IPS-18a (cell line): ENCODE results near the gene JMJD1C.
"Not testable (repeated sequence)": the region's sequence is repeated elsewhere in the genome, so short reads cannot be mapped to it uniquely, and the experiment has no call there.

Source experiments
- H3K27ac ChIP-seq: one replicate; pipeline ENCODE4 v1.5.1; 2013; ENCODE audit warnings: low read length
- H3K27me3 ChIP-seq: one replicate; pipeline ENCODE4 v1.6.1; 2013; ENCODE audit warnings: mild to moderate bottlenecking, low read length; ENCODE audit not compliant: control insufficient read depth, insufficient read depth
- H3K36me3 ChIP-seq: one replicate; pipeline ENCODE4 v1.6.1; 2013; ENCODE audit warnings: low read depth, low read length; ENCODE audit not compliant: control insufficient read depth
- H3K4me1 ChIP-seq: one replicate; pipeline ENCODE4 v1.6.1; 2013; ENCODE audit warnings: low read depth, low read length; ENCODE audit not compliant: control insufficient read depth
- H3K4me3 ChIP-seq: one replicate; pipeline ENCODE4 v1.5.1; 2013; ENCODE audit warnings: low read length
- H3K9ac ChIP-seq: one replicate; pipeline ENCODE4 v1.6.1; 2013; ENCODE audit warnings: mild to moderate bottlenecking, low read length, moderate library complexity
- H3K9me3 ChIP-seq: one replicate; pipeline ENCODE4 v1.6.1; 2013; ENCODE audit warnings: low read depth, low read length; ENCODE audit not compliant: control insufficient read depth

Gene JMJD1C

DNA sequence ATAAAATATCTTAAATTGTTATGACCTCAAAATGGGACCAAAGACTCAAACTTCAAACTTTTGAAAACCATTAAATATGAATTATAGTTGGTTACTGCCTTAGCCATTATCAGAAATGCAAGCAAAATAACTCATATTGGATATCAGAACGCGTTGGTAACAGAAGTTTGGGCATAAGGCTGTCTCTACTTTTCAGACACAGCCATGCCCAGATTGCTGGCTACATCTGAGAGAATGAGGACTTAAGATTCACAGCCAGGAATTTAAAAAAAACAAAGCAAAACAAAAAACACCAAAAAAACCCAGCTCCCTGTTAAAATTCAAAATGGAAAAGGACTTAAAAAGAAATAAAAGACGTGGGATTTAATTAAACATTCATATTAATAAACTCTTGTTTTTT lies 161.6 kb downstream of the JMJD1C start:
- no peaks in the 10 kb centered on the region for H3K27me3 ChIP-seq
- no peak overlapping the region for H3K4me3 ChIP-seq
- H3K9me3 ChIP-seq = no peaks in the 10 kb centered on the region
- H3K4me1 ChIP-seq = no peaks in the 10 kb centered on the region
- H3K36me3 ChIP-seq = no peaks in the 10 kb centered on the region
- H3K27ac ChIP-seq = no peak overlapping the region
- H3K9ac ChIP-seq = no peak overlapping the region

DNA sequence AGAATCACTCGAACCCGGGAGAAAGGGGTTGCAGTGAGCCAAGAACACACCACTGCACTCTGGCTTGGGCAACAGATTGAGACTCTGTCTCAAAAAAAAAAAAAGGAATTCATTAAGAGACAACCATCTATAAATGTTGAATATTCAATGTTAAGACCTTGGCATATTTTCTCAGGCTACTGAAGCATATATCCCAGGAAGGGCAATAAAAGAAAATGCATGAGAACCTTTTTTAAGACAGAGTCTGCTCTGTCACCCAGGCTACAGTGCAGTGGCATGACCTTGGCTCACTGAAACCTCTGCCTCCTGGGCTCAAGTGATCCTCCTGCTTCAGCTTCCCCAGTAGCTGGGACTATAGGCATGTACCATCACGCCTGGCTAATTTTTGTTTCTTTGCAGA lies 165.0 kb downstream of the JMJD1C start:
- H3K9me3 ChIP-seq = no peaks in the 10 kb centered on the region
- no peaks in the 10 kb centered on the region for H3K36me3 ChIP-seq
- H3K27ac ChIP-seq = no peak overlapping the region
- H3K4me1 ChIP-seq = no peaks in the 10 kb centered on the region
- H3K9ac ChIP-seq = no peak overlapping the region
- H3K4me3 ChIP-seq = no peak overlapping the region
- H3K27me3 ChIP-seq = no peaks in the 10 kb centered on the region

DNA sequence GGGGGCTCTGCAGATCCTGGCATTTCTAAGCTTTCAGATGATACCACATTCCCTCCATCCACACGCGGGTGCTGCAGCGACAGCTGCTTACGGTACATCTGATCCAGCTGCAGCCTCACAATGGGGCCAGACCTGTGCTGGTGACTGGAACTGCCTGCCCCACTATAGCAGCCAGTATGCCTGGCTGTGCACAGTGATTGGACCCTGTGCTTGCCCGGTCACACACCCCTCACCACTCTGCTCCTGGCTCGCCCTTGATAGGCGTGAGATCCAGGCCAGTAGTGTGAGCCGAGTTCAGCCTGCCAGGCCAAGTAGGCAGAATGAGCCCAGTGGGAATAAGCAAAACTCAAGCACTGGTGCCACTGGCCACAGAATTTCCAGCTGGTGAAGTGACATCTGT lies 167.8 kb downstream of the JMJD1C start:
- Histone ChIP-seq H3K36me3 (no peaks in the 10 kb centered on the region), H3K27me3 (no peaks in the 10 kb centered on the region), H3K4me3 (no peak overlapping the region), H3K27ac (no peak overlapping the region), H3K9ac (no peak overlapping the region), H3K9me3 (no peaks in the 10 kb centered on the region), H3K4me1 (no peaks in the 10 kb centered on the region)

DNA sequence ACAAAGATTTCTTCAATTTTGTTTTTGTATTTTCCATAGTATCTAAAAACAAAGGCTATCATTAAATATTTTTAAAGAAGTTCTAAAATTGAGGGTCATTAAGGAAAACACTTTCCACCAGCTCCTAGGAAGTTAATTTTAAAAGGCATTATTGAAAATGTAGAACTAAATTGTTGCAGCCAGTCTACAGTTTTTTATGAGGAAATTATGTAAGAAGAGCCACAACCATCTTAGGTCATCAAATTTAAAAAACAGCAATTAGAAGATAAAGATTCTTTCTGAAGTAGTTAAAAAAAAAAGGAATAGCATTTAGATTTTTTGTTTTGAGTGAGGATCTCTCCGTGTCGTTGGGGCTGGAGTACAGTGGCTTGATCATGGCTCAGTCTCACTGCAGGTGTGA lies 171.0 kb downstream of the JMJD1C start:
- Histone ChIP-seq H3K27me3 (no peaks in the 10 kb centered on the region), H3K27ac (no peak overlapping the region), H3K4me3 (no peak overlapping the region), H3K36me3 (no peaks in the 10 kb centered on the region), H3K9me3 (no peaks in the 10 kb centered on the region), H3K9ac (no peak overlapping the region), H3K4me1 (no peaks in the 10 kb centered on the region)

DNA sequence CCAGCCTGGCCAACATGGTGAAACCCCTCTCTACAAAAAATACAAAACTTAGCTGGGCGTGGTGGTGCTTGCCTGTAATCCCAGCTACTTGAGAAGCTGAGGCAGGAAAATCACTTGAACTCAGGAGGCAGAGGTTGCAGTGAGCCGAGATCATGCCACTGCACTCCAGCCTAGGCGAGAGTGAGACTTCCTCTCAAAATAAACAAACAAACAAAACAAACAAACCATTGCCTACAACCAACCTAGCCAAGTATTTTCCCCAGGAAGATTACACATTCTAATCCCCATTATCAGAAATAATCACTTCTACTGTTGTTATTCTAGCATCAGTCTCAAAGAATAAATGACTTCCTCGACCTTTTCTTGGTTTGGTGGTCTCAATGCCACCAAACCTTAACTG lies 172.9 kb downstream of the JMJD1C start:
- not testable (repeated sequence) for H3K27ac ChIP-seq, H3K36me3 ChIP-seq, H3K4me1 ChIP-seq

DNA sequence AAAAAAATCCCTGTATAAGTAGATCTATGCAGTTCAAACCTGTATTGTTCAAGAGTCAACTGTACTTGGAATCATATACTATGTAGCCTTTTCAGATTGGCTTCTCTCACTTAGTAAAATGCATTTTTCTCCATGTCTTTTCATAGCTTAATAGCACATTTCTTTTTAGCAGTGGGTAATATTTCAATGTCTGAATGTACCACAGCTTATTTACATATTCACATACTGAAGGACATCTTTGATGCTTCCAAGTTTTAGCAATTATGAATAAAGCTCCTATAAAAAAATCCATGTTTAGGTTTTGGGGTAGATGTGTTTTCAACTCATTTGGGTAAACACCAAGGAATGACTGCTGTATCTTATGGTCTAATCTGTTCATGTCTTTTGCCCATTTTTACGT lies 177.6 kb downstream of the JMJD1C start:
- H3K27ac ChIP-seq = no peak overlapping the region
- H3K9me3 ChIP-seq = no peaks in the 10 kb centered on the region
- no peaks in the 10 kb centered on the region for H3K27me3 ChIP-seq
- H3K4me3 ChIP-seq = no peak overlapping the region
- no peaks in the 10 kb centered on the region for H3K4me1 ChIP-seq
- no peaks in the 10 kb centered on the region for H3K36me3 ChIP-seq
- no peak overlapping the region for H3K9ac ChIP-seq

More for the DNA sequence above, 172.9 kb downstream of the JMJD1C start:
- H3K9me3 ChIP-seq, H3K9ac ChIP-seq, H3K4me3 ChIP-seq, H3K27me3 ChIP-seq: not testable (repeated sequence)

DNA sequence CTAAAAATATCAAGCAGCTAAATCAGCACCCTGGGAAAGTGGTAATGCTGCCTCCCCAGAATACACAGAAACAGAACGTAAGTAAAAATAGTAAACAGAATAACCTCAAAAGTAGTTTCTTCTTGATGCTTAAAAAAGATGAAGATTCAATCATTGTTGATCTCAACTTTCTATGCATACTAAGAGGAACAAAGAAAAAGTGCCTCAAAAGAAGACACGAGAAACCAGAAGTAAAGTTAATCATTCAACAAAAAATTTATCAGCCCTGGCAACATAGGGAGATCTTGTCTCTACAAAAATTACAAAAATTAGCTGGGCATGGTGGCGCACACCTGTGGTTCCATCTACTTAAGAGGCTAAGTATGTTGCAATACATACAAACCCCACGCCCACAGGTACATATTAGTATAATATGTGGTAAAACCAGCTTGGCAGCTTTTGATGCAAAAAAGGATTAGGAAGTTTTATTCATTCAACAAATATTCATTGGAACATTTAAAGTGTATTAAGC lies 179.0 kb downstream of the JMJD1C start:
- H3K36me3 ChIP-seq = no peaks in the 10 kb centered on the region
- no peaks in the 10 kb centered on the region for H3K9me3 ChIP-seq
- no peak overlapping the region for H3K4me3 ChIP-seq
- H3K4me1 ChIP-seq = no peaks in the 10 kb centered on the region
- H3K9ac ChIP-seq = no peak overlapping the region
- H3K27ac ChIP-seq = no peak overlapping the region
- no peaks in the 10 kb centered on the region for H3K27me3 ChIP-seq

DNA sequence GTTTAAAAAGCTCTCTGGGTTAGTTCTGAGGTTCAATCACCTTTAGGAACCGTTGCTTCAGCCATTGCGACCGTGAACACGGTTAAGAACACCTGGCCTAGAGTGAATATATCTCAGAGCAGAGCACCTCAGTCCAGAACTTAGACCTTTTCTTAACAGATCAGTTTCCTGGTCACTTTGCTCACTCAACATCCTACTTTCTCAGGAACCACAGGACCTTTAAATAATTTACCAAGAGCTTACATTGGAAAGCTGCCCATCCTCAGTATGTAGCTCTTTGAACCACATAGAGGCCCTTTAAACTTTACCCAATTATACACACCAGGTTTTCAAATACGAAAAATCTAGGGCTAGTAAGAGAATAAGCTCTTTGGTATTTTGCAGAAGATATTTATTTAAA lies 179.4 kb downstream of the JMJD1C start:
- no peaks in the 10 kb centered on the region for H3K9me3 ChIP-seq
- no peak overlapping the region for H3K27ac ChIP-seq
- H3K27me3 ChIP-seq = no peaks in the 10 kb centered on the region
- H3K4me3 ChIP-seq = no peak overlapping the region
- no peaks in the 10 kb centered on the region for H3K36me3 ChIP-seq
- H3K4me1 ChIP-seq = no peaks in the 10 kb centered on the region
- no peak overlapping the region for H3K9ac ChIP-seq

DNA sequence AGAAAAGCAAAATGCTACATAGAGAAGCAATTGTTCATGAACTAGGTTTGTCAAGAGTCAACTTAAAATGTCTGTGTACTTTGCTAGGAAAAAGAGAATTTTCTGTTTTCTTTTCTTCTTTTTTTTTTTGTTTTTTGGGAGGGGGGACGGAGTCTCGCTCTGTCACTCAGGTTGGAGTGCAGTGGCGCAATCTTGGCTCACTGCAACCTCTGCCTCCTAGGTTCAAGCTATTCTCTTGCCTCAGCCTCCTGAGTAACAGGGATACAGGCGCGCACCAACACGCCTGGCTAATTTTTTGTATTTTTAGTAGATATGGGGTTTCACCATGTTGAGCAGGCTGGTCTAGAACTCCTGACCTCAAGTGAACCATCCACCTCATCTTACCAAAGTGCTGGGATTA lies 181.9 kb downstream of the JMJD1C start:
- not testable (repeated sequence) for H3K27me3 ChIP-seq, H3K9me3 ChIP-seq, H3K4me1 ChIP-seq, H3K36me3 ChIP-seq, H3K9ac ChIP-seq, H3K4me3 ChIP-seq, H3K27ac ChIP-seq

DNA sequence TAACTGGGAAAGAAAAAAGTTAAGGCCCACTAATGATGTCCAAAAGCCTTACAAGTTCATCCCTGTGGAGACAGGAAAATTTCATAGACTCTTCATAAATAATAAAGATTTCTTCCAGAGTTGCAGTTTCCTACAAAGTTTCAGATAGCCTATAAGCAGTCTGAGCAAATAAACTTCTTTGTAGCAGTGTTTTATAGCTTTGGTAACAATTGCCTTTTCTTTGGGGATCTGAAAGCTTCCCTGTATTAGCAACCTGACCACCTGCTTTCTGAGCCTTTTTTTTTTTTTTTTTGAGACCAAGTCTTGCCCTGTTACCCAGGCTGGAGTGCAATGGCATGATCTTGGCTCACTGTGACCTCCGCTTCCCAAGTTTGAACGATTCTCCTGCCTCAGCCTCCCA lies 182.7 kb downstream of the JMJD1C start:
- H3K36me3 ChIP-seq = no peaks in the 10 kb centered on the region
- H3K27me3 ChIP-seq = no peaks in the 10 kb centered on the region
- H3K4me1 ChIP-seq = no peaks in the 10 kb centered on the region
- no peak overlapping the region for H3K4me3 ChIP-seq
- no peaks in the 10 kb centered on the region for H3K9me3 ChIP-seq
- H3K9ac ChIP-seq = no peak overlapping the region
- H3K27ac ChIP-seq = no peak overlapping the region

DNA sequence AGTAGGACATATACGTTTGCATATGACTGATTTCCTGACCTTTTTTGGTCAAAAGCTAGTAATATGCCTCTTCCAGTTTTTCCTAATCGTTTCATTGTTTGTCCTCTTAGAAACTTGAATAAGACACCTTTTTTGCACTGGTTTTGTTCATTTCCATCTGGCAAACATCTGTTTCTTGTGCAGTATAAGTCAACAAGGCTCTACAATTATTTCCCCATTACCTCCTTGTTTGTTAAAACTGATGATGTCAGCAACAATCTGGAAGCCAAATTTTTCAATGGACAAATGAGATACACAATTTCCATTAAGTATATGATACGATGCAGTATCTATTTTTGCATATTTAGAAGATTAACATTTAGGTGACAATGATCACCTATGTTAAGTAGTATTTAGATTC lies 183.8 kb downstream of the JMJD1C start:
- Histone ChIP-seq H3K4me3 (no peak overlapping the region), H3K9ac (no peak overlapping the region), H3K27me3 (no peaks in the 10 kb centered on the region), H3K4me1 (no peaks in the 10 kb centered on the region), H3K27ac (no peak overlapping the region), H3K36me3 (no peaks in the 10 kb centered on the region), H3K9me3 (no peaks in the 10 kb centered on the region)

DNA sequence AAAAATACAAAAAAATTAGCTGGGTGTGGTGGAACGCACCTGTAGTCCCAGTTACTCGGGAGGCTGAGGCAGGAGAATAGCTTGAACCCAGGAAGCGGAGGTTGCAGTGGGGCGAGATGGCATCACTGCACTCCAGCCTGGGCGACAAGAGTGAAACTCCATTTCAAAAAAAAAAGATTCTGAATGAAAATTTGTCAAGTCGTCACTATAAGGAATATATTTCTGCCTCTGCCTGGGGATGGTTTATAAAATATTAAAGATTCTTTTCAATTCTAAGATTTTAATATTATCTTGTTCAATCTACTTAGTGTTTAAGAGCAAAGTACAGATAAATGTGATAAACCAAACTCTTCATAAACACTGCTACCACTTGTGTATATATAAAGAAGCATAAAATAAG lies 185.4 kb downstream of the JMJD1C start:
- Histone ChIP-seq H3K9me3 (no peaks in the 10 kb centered on the region), H3K27me3 (no peaks in the 10 kb centered on the region), H3K4me3 (no peak overlapping the region), H3K36me3 (no peaks in the 10 kb centered on the region), H3K27ac (no peak overlapping the region), H3K9ac (no peak overlapping the region), H3K4me1 (no peaks in the 10 kb centered on the region)
